PFSK-1 (cell line): ENCODE results near the gene CLMN.

Experiments used
- FOXP2 ChIP-seq: optimal IDR thresholded peaks from 2 replicates; pipeline ENCODE3; 2011; ENCODE audit warnings: borderline replicate concordance, control low read depth, inconsistent platforms; ENCODE audit not compliant: insufficient read depth; ENCODE audit errors: extremely low read length, extremely low read depth
- POLR2AphosphoS5 ChIP-seq: IDR thresholded peaks from 2 replicates; pipeline ENCODE4 v1.6.1; 2012; ENCODE audit warnings: low read depth, mild to moderate bottlenecking, control low read depth, low read length, moderate library complexity
- REST ChIP-seq, 2 experiments: IDR thresholded peaks; 2 replicates each; pipeline versions ENCODE4 v1.6.1 to v1.8.0; 2011 to 2012; ENCODE audit warnings: low read depth in 2 of 2, low read length in 2 of 2, control low read depth in 1 of 2, inconsistent platforms in 1 of 2, mild to moderate bottlenecking in 1 of 2, moderate library complexity in 1 of 2; ENCODE audit not compliant: insufficient read depth in 1 of 2
- SIN3A ChIP-seq: IDR thresholded peaks from 2 replicates; pipeline ENCODE4 v1.6.1; 2012; ENCODE audit warnings: mild to moderate bottlenecking, low read length, moderate library complexity, borderline replicate concordance; ENCODE audit not compliant: insufficient read depth
- TAF1 ChIP-seq: IDR thresholded peaks from 2 replicates; pipeline ENCODE4 v1.6.1; 2012; ENCODE audit warnings: low read length, control low read depth, borderline replicate concordance; ENCODE audit not compliant: insufficient read depth

CLMN gene

GRCh38 chr14:95255487-95255886 lies 64.2 kb downstream of the CLMN start:
- TF ChIP-seq TAF1 (no peak), POLR2AphosphoS5 (no peak), SIN3A (no peak), REST (IDR thresholded peaks at IDR 0.05; ENCODE audit: insufficient read depth in 1 of 2, low read depth in 2 of 2, low read length in 2 of 2) (no peak), FOXP2 (no peak)

- TF ChIP-seq SIN3A, result no peak
- TF ChIP-seq POLR2AphosphoS5, result no peak
- no peak for TF ChIP-seq FOXP2
- no peak for TF ChIP-seq TAF1
- no peak for TF ChIP-seq REST (IDR thresholded peaks at IDR 0.05; ENCODE audit: insufficient read depth in 1 of 2, low read depth in 2 of 2, low read length in 2 of 2)
Measured at GRCh38 chr14:95255013-95255412, 64.7 kb downstream of the CLMN start.

GRCh38 chr14:95254288-95254687 lies 65.4 kb downstream of the CLMN start:
- TF ChIP-seq TAF1 (no peak), REST (IDR thresholded peaks at IDR 0.05; ENCODE audit: insufficient read depth in 1 of 2, low read depth in 2 of 2, low read length in 2 of 2) (no peak), POLR2AphosphoS5 (no peak), SIN3A (no peak), FOXP2 (no peak)

GRCh38 chr14:95253039-95253630 lies 66.6 kb downstream of the CLMN start:
- TF ChIP-seq FOXP2 (no peak), REST (IDR thresholded peaks at IDR 0.05; ENCODE audit: insufficient read depth in 1 of 2, low read depth in 2 of 2, low read length in 2 of 2) (no peak), SIN3A (no peak), POLR2AphosphoS5 (no peak), TAF1 (no peak)

GRCh38 chr14:95252219-95252618 lies 67.5 kb downstream of the CLMN start:
- TF ChIP-seq TAF1 (no peak), FOXP2 (no peak), REST (IDR thresholded peaks at IDR 0.05; ENCODE audit: insufficient read depth in 1 of 2, low read depth in 2 of 2, low read length in 2 of 2) (no peak), POLR2AphosphoS5 (no peak), SIN3A (no peak)
